Peyer's patch (tissue), 4 donors: ENCODE data around the gene ELMO1.

Experiments used
- POLR2A ChIP-seq, 2 donors: fragments of 450-650 bp; IDR thresholded peaks; one replicate each; pipeline ENCODE4 v1.5.1; 2017; ENCODE audit warnings: antibody characterized with exemption in 2 of 2, mild to moderate bottlenecking in 2 of 2, moderate library complexity in 2 of 2
- TF ChIP-seq, protein P1 (sequence below), 6 experiments: fragments of 450-650 bp in 4 of 6; fragments of 200-600 bp in 2 of 6; sonication (generic) in 1 of 6; IDR thresholded peaks; one replicate each; pipeline ENCODE4 v1.5.1; 2017 to 2019; ENCODE audit warnings: antibody characterized with exemption in 6 of 6, mild to moderate bottlenecking in 3 of 6, moderate library complexity in 1 of 6

DNA sequence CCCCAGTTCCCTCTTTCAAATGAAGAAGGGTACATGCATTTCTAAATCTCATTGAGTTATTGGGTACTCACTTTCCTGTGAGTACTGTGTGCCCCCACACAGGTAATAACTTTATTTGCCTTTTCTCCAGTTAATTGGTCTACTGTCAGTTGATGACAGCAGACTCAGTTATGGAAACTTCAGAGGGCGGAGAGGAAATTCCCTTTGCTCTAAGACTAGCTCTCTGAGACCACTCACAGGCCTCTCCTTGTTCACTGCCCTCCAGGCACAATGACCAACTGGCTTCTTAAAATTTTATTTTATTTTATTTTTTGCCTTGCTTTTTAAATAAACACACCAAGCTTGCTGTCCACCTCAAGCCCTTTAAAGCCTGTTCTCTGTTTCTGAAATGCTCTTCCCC, 488.6 kb downstream of the ELMO1 start:
- TF ChIP-seq, protein P1, sequence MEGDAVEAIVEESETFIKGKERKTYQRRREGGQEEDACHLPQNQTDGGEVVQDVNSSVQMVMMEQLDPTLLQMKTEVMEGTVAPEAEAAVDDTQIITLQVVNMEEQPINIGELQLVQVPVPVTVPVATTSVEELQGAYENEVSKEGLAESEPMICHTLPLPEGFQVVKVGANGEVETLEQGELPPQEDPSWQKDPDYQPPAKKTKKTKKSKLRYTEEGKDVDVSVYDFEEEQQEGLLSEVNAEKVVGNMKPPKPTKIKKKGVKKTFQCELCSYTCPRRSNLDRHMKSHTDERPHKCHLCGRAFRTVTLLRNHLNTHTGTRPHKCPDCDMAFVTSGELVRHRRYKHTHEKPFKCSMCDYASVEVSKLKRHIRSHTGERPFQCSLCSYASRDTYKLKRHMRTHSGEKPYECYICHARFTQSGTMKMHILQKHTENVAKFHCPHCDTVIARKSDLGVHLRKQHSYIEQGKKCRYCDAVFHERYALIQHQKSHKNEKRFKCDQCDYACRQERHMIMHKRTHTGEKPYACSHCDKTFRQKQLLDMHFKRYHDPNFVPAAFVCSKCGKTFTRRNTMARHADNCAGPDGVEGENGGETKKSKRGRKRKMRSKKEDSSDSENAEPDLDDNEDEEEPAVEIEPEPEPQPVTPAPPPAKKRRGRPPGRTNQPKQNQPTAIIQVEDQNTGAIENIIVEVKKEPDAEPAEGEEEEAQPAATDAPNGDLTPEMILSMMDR (IDR thresholded peaks at IDR 0.05) = no peak
- no peak for TF ChIP-seq POLR2A (IDR thresholded peaks at IDR 0.05)
